GM10847 (cell line): ENCODE results near the gene RABL6.

ENCODE experiments used
- POLR2A ChIP-seq: IDR thresholded peaks from 2 replicates; pipeline ENCODE4 v1.6.1; 2011; ENCODE audit not compliant: insufficient read length; ENCODE audit errors: extremely low read depth

RABL6 gene

GRCh38 chr9:136773386-136774044 is 34.2 kb upstream of the RABL6 start:
- TF ChIP-seq POLR2A, result no peak

- TF ChIP-seq POLR2A, result no peak
Measured at GRCh38 chr9:136774416-136775045, 33.2 kb upstream of the RABL6 start.

- no peak for TF ChIP-seq POLR2A
Measured at GRCh38 chr9:136775191-136775590, 32.6 kb upstream of the RABL6 start.

DNA sequence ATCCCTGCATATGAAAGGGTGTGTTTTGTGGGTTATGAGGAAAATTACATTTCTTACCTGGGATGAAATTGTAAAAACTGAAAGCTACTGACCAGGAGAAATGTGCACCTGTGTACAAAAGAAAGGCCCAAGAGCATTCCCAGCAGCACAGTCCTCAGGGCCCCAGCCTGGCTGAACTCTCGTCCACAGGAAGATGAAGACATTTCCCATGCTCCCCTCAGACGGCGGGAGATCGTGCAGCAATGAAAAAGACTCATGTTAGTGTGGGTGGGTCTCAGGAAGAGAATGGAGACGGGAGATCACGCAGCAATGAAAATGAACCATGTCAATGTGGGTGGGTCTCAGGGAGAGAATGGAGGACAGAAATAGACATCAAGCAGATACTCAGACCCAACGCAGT is 30.8 kb upstream of the RABL6 start:
- no peak for TF ChIP-seq POLR2A

- no peak for TF ChIP-seq POLR2A
Measured at GRCh38 chr9:136777359-136777758, 30.4 kb upstream of the RABL6 start.

DNA sequence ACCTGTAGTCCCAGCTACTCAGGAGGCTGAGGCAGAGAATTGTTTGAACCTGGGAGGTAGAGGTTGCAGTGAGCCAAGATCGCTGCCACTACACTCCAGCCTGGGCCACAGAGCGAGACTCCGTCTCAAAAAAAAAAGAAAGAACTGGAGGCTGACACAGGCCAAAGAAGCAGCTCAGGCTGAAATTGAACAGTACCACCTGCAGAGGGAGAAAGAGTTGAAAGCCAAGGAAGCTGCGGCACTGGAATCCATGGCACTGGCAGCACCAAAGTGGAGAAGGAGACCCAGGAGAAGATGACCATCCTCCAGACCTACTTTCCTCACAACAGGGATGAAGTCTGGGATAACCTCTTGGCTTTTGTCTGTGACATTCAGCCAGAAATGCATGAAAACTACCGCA is 27.9 kb upstream of the RABL6 start:
- TF ChIP-seq POLR2A, result no peak

GRCh38 chr9:136782452-136782851 is 25.3 kb upstream of the RABL6 start:
- TF ChIP-seq POLR2A, result no peak

- no peak for TF ChIP-seq POLR2A
Measured at GRCh38 chr9:136784249-136784996, 23.3 kb upstream of the RABL6 start.

DNA sequence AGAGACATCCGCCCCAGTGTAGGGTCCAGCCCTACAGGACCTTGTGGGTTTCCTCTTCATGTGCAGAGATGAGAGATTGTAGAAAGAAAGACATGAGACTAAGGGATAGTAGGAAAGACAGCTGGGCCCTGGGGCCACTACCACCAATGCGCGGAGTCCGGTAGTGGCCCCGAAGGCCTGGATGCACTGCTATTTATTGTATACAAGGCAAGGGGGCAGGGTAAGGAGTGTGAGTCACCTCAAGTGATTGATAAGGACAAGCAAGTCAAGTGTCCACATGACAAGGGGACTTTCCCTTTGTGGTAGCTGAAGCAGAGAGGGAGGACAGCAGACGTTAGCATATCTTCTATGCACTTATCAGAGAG is 22.8 kb upstream of the RABL6 start:
- TF ChIP-seq POLR2A, result no peak

DNA sequence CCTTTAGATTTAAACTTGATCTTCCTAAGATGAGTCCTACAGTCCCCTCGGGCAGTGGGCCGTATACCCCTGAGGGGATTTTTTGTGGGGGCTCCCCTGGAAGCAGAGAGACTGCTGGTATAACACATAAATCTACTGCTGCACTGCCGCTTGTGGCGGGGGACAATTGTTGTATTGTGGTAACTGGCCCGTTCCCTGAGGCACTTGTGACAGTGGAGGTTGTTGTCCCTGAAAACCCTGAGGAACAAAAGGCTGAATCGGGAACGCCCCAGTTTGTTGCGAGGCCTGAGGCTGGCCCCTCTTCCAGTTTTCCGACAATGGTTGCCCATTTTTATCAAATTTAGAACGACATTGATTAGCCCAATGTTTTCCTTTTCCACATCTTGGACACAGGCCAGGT is 21.3 kb upstream of the RABL6 start:
- TF ChIP-seq POLR2A, result no peak

GRCh38 chr9:136787690-136788400 is 19.9 kb upstream of the RABL6 start:
- no peak for TF ChIP-seq POLR2A

DNA sequence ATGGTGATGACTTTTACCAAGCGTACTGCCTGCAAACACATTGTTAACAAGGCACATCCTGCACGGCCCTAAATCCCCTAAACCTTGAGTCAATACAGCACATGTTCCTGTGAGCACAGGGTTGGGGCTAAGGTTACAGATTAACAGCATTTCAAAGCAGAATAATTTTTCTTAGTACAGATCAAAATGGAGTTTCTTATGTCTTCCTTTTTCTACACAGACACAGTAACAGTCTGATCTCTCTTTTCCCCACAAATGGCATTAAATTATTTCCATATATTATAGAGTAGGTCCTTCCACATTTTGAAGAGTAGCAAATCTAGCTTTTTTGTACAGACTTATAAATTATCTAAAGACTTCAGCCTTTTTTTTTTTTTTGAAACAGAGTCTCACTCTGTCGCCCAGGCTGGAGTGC is 18.2 kb upstream of the RABL6 start:
- no peak for TF ChIP-seq POLR2A

DNA sequence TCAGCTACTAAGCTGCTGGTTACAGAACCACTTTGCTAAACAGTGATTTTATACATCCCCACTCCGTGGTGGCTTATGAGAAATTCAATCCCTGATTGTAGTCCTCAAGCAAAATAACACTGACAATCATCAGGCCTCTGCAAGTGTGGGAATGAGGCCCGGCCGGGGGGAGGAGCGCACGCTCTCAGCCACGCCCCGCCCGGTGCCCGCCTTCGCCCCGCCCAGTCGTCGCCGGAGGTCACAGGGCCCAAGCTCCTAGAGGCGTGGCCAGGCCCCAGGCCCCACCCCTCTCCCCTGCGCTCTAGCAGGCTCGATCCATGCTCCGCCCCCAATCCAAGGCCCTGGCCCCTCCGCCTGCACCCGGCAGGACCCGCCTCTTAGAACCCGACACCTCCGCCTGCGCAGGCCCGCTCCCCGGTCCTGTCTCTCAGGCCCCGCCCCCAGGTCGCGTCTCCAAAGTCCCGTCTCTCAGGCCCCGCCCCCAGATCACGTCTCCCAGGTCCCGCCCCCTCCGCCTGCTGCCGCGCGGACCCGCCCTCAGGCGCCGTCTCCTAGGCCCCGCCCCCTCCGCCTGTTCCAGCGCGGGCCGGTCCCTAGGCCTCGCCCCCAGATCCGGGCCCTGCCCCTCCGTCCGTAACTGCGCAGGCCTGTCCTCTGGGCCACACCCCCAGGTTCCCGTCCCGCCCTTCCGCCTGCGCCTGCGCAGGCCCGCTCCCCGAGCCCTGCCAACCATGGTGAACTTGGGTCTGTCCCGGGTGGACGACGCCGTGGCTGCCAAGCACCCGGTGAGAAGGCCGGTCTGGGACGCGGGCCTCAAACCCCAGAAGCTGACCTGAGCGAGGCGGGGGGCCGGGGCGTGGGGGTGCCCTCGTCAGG is 16.9 kb upstream of the RABL6 start, which contains the start of gene TMEM141:
TSS of gene TMEM141 (plus strand) at position 705 of the 876 bp plus-strand sequence. CDS start at position 732, 27 bp downstream.
- peak; percentile 84 for TF ChIP-seq POLR2A

DNA sequence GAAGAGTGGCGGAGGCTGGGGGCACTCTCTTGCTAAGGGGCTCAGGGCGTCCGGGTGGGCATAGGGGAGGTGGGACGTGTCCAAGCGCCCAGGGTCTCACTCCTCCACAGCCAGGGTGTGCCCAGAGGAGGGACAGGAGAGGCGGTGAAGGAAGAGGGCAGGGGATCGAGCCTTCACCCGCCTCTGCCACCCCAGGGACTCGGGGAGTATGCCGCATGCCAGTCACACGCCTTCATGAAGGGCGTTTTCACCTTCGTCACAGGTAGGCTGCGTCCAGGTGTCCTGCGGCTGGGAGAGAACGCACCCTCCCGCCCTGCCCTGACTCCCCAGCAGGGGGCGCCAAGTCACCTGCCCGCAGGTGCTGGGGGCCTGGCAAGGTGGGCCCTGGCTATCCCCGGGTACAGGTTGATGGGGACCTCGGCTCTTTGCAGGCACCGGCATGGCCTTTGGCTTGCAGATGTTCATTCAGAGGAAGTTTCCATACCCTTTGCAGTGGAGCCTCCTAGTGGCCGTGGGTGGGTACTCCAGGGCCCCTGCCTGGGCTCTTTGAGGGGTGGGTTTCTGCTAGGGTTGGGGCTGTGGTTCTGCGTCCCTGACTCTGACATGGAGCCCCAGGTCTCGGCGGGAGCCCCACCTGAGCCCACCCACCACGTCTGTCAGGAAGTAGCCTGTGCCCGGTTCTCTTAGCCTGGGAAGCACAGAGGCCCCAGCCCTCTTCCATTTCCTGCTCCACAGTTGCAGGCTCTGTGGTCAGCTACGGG is 16.1 kb upstream of the RABL6 start:
- no peak for TF ChIP-seq POLR2A

GRCh38 chr9:136792321-136793085 is 15.2 kb upstream of the RABL6 start:
- no peak for TF ChIP-seq POLR2A
